SK-N-SH treated with all-trans-retinoic acid at 6 μM for 48 hours (cell line): ENCODE results near the gene BRD1.

Experiments
- ATAC-seq: fragments of 200-7000 bp; cut with Tn5 transposase; 3 replicates; pipeline ENCODE4 v1.9.1; 2020; ENCODE audit warnings: mild to moderate bottlenecking, moderate library complexity
- ARNTL ChIP-seq: fragments of 450-650 bp; formaldehyde crosslinking; IDR thresholded peaks from 2 replicates; pipeline ENCODE4 v1.5.0; 2020; ENCODE audit warnings: low read depth, mild to moderate bottlenecking, moderate library complexity, borderline replicate concordance
- BACH2 ChIP-seq: fragments of 250-450 bp; sonication (Bioruptor Pico); IDR thresholded peaks from 2 replicates; pipeline ENCODE4 v1.9.0; 2021; ENCODE audit warnings: mild to moderate bottlenecking, borderline replicate concordance
- CREB5 ChIP-seq: fragments of 250-450 bp; sonication (Bioruptor Pico); IDR thresholded peaks from 2 replicates; pipeline ENCODE4 v1.5.1; 2020; ENCODE audit warnings: low read depth, mild to moderate bottlenecking, moderate library complexity
- CSDC2 ChIP-seq: fragments of 250-450 bp; sonication (Bioruptor Pico); IDR thresholded peaks from 2 replicates; pipeline ENCODE4 v1.5.0; 2020; ENCODE audit warnings: mild to moderate bottlenecking, moderate library complexity
- ESRRG ChIP-seq: fragments of 250-450 bp; sonication (Bioruptor Pico); IDR thresholded peaks from 2 replicates; pipeline ENCODE4 v1.6.1; 2021; ENCODE audit warnings: mild to moderate bottlenecking
- GLIS3 ChIP-seq: fragments of 250-450 bp; sonication (Bioruptor Pico); IDR thresholded peaks from 2 replicates; pipeline ENCODE4 v1.5.0; 2020; ENCODE audit warnings: mild to moderate bottlenecking, moderate library complexity
- ISL1 ChIP-seq: fragments of 250-450 bp; sonication (Bioruptor Pico); IDR thresholded peaks from 2 replicates; pipeline ENCODE4 v2.1.2; 2022; ENCODE audit warnings: mild to moderate bottlenecking, moderate library complexity
- OSR1 ChIP-seq: fragments of 250-450 bp; sonication (Bioruptor Pico); IDR thresholded peaks from 2 replicates; pipeline ENCODE4 v1.8.0; 2022; ENCODE audit warnings: moderate library complexity, mild to moderate bottlenecking, inconsistent platforms
- POU6F1 ChIP-seq: fragments of 250-450 bp; sonication (Bioruptor Pico); IDR thresholded peaks from 2 replicates; pipeline ENCODE4 v1.8.0; 2021; ENCODE audit warnings: low read depth, mild to moderate bottlenecking, moderate library complexity, borderline replicate concordance
- PPARA ChIP-seq: fragments of 250-450 bp; sonication (Bioruptor Pico); IDR thresholded peaks from 2 replicates; pipeline ENCODE4 v1.5.0; 2020; ENCODE audit warnings: mild to moderate bottlenecking, borderline replicate concordance
- RARB ChIP-seq: fragments of 250-450 bp; sonication (Bioruptor Pico); IDR thresholded peaks from 2 replicates; pipeline ENCODE4 v1.8.0; 2021; ENCODE audit warnings: mild to moderate bottlenecking, moderate library complexity
- SNAI2 ChIP-seq: fragments of 250-450 bp; sonication (Bioruptor Pico); IDR thresholded peaks from 2 replicates; pipeline ENCODE4 v1.5.0; 2020; ENCODE audit warnings: mild to moderate bottlenecking, moderate library complexity
- TCF4 ChIP-seq: fragments of 250-450 bp; sonication (Bioruptor Pico); IDR thresholded peaks from 2 replicates; pipeline ENCODE4 v1.8.0; 2021; ENCODE audit warnings: mild to moderate bottlenecking, moderate library complexity, borderline replicate concordance
- TOX ChIP-seq: fragments of 250-450 bp; sonication (Bioruptor Pico); IDR thresholded peaks from 2 replicates; pipeline ENCODE4 v1.8.0; 2021; ENCODE audit warnings: mild to moderate bottlenecking, moderate library complexity, borderline replicate concordance
- ZC3H10 ChIP-seq: fragments of 250-450 bp; sonication (Bioruptor Pico); IDR thresholded peaks from 2 replicates; pipeline ENCODE4 v1.5.1; 2021; ENCODE audit warnings: mild to moderate bottlenecking, moderate library complexity
- ZFP3 ChIP-seq: fragments of 250-450 bp; sonication (Bioruptor Pico); IDR thresholded peaks from 2 replicates; pipeline ENCODE4 v1.5.0; 2020; ENCODE audit warnings: mild to moderate bottlenecking, moderate library complexity
- ZFP30 ChIP-seq: fragments of 450-650 bp; formaldehyde crosslinking; IDR thresholded peaks from 2 replicates; pipeline ENCODE4 v1.5.0; 2022; ENCODE audit warnings: mild to moderate bottlenecking, moderate library complexity
- ZNF565 ChIP-seq: fragments of 450-650 bp; formaldehyde crosslinking; conservative IDR thresholded peaks from 2 replicates; pipeline ENCODE4 v1.5.0; 2020; ENCODE audit warnings: low read depth, mild to moderate bottlenecking, moderate library complexity
- ZNF70 ChIP-seq: fragments of 450-650 bp; formaldehyde crosslinking; IDR thresholded peaks from 2 replicates; pipeline ENCODE4 v1.5.0; 2020; ENCODE audit warnings: mild to moderate bottlenecking, moderate library complexity
- ZNF8 ChIP-seq: fragments of 450-650 bp; formaldehyde crosslinking; IDR thresholded peaks from 2 replicates; pipeline ENCODE4 v1.5.0; 2020; ENCODE audit warnings: mild to moderate bottlenecking, moderate library complexity
- TF ChIP-seq, protein P1 (sequence below): fragments of 250-450 bp; sonication (Bioruptor Pico); IDR thresholded peaks from 2 replicates; pipeline ENCODE4 v1.5.1; 2021; ENCODE audit warnings: mild to moderate bottlenecking, moderate library complexity
- TF ChIP-seq, protein P2 (sequence below): fragments of 250-450 bp; sonication (Bioruptor Pico); IDR thresholded peaks from 2 replicates; pipeline ENCODE4 v1.8.0; 2020; ENCODE audit warnings: mild to moderate bottlenecking, moderate library complexity, borderline replicate concordance

The BRD1 gene

GRCh38 chr22:49793871-49794270 lies 33.8 kb downstream of the BRD1 start:
- TF ChIP-seq ZNF70 = no peak
- TF ChIP-seq ZNF565 (CRISPR knock-in tag) = no peak
- no peak for TF ChIP-seq ZFP3
- TF ChIP-seq GLIS3 (CRISPR knock-in tag) = no peak
- TF ChIP-seq, protein P1, sequence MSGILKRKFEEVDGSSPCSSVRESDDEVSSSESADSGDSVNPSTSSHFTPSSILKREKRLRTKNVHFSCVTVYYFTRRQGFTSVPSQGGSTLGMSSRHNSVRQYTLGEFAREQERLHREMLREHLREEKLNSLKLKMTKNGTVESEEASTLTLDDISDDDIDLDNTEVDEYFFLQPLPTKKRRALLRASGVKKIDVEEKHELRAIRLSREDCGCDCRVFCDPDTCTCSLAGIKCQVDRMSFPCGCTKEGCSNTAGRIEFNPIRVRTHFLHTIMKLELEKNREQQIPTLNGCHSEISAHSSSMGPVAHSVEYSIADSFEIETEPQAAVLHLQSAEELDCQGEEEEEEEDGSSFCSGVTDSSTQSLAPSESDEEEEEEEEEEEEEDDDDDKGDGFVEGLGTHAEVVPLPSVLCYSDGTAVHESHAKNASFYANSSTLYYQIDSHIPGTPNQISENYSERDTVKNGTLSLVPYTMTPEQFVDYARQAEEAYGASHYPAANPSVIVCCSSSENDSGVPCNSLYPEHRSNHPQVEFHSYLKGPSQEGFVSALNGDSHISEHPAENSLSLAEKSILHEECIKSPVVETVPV (CRISPR knock-in tag) = no peak
- no peak for TF ChIP-seq ZNF8 (CRISPR knock-in tag)
- TF ChIP-seq TOX (CRISPR knock-in tag) = no peak
- no peak for TF ChIP-seq ISL1
- TF ChIP-seq OSR1 (CRISPR knock-in tag) = no peak
- no peak for TF ChIP-seq ARNTL (CRISPR knock-in tag)
- TF ChIP-seq SNAI2 (CRISPR knock-in tag) = no peak
- TF ChIP-seq RARB (CRISPR knock-in tag) = no peak
- no peak for TF ChIP-seq BACH2 (CRISPR knock-in tag)
- no peak for TF ChIP-seq ZFP30 (CRISPR knock-in tag)
- ATAC-seq = no peak

GRCh38 chr22:49793296-49793695 lies 34.4 kb downstream of the BRD1 start:
- 0 out of 2 replicates have a peak, but pooled peaks have one; percentile 22 for TF ChIP-seq TCF4 (CRISPR knock-in tag)
- no peak for TF ChIP-seq POU6F1
- no peak for TF ChIP-seq TOX (CRISPR knock-in tag)
- no peak for ATAC-seq

DNA sequence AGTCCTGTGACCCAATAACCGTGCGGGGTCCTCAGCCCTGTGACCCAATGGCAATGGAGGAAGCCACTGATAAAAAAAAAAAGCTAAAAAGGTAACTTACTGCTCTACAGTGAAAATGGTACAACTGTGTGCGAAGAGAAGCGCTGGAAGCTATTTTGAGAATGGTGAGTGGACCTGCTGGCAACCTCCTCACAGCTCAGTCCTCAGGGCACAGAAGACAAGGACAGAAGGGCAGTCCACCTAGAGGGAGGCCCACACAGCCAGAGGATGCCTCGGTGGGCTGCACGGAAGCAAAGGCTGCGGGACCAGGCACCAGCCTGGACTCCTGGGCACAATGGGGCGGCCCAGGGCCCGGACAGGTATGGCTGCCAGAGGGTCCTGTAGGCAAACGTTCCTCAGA lies 35.6 kb downstream of the BRD1 start:
- ATAC-seq = no peak
- TF ChIP-seq ZFP30 (CRISPR knock-in tag) = no peak
- TF ChIP-seq, all 23 proteins: peak for 0

DNA sequence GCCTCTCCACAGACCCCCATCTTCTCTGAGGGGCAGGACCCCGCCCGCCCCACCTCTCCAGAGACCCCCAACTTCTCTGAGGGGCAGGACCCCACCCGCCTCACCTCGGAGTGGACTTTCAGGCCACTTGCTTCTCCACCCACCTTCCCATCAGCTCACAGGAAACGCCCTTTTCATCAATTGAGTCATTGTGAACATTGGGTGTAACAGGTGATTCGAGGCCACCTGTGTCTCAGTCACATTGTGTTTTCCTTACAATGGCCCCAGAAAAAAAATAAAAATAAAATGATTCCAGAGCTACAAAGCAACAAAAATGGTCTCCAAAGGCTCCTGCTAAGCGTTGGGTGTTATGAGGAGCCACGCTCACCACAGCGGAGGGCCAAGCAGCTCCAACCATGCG lies 36.0 kb downstream of the BRD1 start:
- ATAC-seq = no peak
- no peak for TF ChIP-seq ESRRG
- no peak for TF ChIP-seq BACH2 (CRISPR knock-in tag)
- no peak for TF ChIP-seq ZC3H10 (CRISPR knock-in tag)
- TF ChIP-seq ZNF565 (CRISPR knock-in tag) = no peak
- TF ChIP-seq, protein P2, sequence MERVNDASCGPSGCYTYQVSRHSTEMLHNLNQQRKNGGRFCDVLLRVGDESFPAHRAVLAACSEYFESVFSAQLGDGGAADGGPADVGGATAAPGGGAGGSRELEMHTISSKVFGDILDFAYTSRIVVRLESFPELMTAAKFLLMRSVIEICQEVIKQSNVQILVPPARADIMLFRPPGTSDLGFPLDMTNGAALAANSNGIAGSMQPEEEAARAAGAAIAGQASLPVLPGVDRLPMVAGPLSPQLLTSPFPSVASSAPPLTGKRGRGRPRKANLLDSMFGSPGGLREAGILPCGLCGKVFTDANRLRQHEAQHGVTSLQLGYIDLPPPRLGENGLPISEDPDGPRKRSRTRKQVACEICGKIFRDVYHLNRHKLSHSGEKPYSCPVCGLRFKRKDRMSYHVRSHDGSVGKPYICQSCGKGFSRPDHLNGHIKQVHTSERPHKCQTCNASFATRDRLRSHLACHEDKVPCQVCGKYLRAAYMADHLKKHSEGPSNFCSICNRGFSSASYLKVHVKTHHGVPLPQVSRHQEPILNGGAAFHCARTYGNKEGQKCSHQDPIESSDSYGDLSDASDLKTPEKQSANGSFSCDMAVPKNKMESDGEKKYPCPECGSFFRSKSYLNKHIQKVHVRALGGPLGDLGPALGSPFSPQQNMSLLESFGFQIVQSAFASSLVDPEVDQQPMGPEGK (CRISPR knock-in tag) = no peak

DNA sequence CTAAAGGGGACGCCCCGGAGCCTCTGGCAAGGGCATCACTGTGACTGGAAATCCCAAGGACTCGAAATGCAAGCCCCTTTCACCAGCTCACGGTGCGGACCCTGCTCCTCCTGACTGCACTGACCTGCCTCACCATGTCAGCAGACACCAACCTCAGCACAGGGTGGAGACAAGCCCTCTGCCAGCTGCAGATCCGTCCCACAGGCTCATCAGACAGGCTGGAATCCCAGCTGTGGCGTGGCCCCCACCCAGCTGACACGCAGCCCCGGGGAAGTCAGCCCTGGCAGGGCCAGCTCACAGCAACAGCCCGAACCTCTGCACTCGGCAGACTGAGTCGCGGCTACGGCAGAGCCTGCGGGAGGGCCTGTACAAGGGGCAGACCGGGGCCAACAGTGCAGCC lies 36.8 kb downstream of the BRD1 start:
- ATAC-seq = no peak
- no peak for TF ChIP-seq CREB5 (CRISPR knock-in tag)
- no peak for TF ChIP-seq PPARA (CRISPR knock-in tag)
- no peak for TF ChIP-seq ZFP30 (CRISPR knock-in tag)
- no peak for TF ChIP-seq RARB (CRISPR knock-in tag)
- TF ChIP-seq OSR1 (CRISPR knock-in tag) = no peak
- no peak for TF ChIP-seq ZNF8 (CRISPR knock-in tag)
- TF ChIP-seq CSDC2 (CRISPR knock-in tag) = no peak
- TF ChIP-seq ISL1 = no peak
- TF ChIP-seq TCF4 (CRISPR knock-in tag) = no peak
- no peak for TF ChIP-seq SNAI2 (CRISPR knock-in tag)
- no peak for TF ChIP-seq ZFP3
- TF ChIP-seq ARNTL (CRISPR knock-in tag) = no peak
- TF ChIP-seq, protein P2 (CRISPR knock-in tag) = no peak
- TF ChIP-seq, protein P1 (CRISPR knock-in tag) = no peak
